NCI-H146 treated with DMSO at 0.1 percent for 48 hours (cell line): ENCODE data around the gene GPR63.

Source experiments
- DNase-seq: peaks from one replicate; lab custom pipeline; 2025; ENCODE audit not compliant: unreplicated experiment; lab: John Stamatoyannopoulos, UW

Gene GPR63

DNA sequence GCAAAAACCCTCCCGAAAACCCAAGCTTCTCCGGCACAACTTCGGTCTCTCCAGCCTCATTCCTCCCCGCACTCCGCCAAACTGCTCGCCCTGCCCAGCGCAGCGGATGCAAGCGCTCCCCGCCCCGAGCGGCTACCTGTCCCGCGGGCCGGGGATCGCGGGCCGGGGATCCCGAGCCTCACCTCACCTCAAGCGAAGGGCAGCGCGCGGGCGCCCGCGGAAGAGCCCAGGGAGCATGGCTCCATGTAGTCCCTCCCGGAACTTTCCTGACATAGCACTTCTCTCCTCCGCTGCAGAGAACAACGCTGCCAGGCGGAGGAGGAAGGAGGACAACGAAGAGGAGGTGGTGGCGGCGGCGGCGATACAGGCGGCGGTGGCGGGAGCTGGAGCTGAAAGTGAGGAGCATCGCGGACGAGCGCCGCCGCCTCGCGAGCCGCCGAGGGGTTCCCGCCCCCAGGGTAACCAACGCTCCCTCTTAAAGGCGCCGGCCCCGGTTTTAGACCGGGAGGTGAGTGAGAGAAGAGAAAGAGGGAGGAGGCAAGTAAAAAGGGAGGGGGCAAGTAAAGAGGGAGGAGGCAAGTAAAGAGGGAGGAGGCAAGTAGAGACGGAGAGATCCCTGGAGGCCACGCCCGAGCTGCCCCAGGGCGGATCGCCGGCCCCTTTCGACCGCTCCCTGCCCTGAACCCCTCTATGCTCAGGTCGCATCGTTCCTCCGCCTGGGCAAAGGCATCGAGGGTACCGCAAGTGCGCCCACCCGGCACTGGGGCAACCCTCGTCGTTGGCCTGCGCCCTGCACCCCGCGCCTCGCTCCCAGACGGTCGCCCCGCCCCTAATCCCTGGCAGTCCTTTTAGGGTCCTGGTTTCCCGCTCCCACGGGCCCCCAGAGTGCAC, at the start of gene GPR63:
Gene GPR63, minus strand, starts transcription at position 397 of the 891 bp plus-strand sequence. CDS start 37,746 bp downstream, outside the sequence.
- DNase-seq, result peak; percentile 69

DNA sequence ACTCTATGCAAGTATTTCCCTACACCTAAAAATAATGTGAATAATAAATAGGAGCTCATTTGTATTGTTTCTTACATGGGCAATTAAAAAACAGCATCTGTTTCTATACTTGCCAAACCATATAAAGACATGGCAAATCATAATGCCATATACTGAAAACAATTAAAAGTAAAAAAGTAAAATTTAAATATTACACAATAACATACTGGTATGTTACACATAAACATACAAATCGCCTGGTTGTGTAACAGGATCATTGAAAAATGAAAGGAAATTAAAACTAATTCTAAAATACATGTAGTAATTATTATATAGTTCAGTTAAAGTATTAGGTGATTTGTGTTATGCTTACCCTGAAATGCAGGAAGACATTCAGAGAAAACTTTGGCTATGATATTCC, 49.2 kb upstream of the GPR63 start:
- DNase-seq, result no peak

DNA sequence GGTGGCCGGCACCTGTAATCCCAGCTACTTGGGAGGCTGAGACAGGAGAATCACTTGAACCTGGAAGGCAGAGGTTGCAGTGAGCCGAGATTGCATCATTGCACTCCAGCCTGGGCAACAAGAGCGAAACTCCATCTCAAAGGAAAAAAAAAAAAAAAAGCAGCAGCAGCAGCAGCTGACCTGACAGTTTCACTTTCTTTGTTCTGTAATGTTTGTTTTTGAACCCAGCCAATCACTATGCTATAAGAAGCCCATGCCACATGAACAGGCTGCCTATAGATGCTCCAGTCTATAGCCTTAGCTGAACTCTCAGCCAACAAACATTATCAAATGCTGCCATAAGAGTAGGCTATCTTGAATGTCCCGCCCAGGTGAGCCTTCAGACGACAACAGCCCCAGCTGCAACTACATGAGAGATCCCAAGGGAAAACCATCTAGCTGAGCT, 47.9 kb upstream of the GPR63 start:
- peak; percentile 54 for DNase-seq

GRCh38 chr6:96878143-96878542, 40.9 kb upstream of the GPR63 start:
- DNase-seq, result no peak

- DNase-seq, result no peak
These were observed 39.7 kb upstream of the GPR63 start for GRCh38 chr6:96876886-96877545.

DNA sequence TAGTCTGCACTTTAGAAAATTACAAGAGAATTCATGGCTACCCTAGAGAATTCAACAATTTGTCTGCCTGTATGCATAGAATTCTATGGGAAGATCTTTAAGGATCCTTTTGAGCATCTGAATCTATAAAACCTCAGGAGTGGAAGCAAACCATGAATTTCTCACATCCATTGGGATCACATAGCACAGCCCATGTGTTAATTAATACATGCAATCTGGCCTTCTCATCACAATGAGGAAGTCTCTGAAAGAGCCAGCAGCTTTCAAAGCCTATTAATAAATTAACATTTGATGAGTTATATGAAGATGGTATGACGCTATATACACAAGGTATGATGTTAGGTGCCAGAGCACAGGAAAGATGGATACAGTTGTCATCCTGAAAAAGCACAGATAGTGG, 35.7 kb upstream of the GPR63 start:
- no peak for DNase-seq

DNA sequence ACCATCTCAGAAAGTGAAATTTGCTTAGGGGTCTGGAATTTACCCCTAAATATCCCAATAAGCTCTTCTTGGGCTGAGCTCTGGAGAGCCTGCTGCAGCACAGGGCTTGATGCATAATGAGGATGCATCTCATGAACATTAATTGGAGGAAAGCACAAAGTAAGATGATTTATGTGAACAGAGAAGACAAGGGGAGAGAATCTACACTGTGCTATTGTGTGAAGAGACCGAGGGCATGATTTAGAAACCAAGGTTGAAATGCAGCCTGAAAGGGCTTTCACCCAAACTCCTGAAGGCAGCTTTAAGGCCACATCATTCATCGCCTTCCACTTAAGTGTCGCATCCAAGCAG, 27.8 kb upstream of the GPR63 start:
- no peak for DNase-seq

GRCh38 chr6:96864216-96865054, 27.2 kb upstream of the GPR63 start:
- DNase-seq, result no peak

DNA sequence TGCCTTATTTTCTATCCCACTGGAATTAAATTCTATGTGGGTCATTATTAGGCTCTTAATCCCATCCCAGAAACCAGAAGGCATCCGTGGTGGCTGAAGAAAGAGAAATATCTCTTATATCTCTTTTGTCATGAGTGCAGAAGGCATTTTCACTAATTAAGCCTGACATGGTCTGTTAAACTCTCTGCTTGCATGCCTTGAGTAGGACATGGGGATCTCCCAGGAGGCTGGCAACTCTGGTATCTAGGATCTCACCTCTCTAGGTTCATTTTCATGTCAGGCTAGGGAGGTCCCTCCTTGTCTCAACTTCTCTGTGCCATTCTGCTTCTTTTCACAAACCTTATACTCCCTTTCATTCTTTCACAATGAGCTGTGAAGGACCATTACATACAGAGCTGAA, 25.3 kb upstream of the GPR63 start:
- no peak for DNase-seq

- DNase-seq, result no peak
These were observed 24.3 kb upstream of the GPR63 start for GRCh38 chr6:96861588-96861987.

- DNase-seq, result no peak
These were observed 19.6 kb upstream of the GPR63 start for GRCh38 chr6:96856856-96857255.

DNA sequence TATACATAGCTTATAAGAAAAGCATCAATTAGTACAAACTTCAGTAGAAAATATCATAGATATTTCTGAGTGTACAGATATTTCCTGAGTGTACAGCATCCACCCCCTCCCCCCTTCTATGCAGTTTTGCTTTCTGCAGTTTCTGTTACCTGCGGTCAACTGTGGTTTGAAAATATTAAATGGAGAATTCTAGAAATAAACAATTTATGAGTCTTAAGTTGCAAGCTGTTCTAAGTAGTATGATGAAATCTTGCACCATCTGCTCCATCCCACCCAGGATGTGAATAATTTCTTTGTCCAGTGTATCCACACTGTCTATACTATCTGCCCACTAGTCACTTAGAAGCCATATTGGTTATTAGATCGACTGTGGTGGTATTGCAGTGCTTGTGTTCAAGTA, 15.8 kb upstream of the GPR63 start:
- DNase-seq, result no peak

GRCh38 chr6:96852605-96853004, 15.3 kb upstream of the GPR63 start:
- DNase-seq, result no peak

DNA sequence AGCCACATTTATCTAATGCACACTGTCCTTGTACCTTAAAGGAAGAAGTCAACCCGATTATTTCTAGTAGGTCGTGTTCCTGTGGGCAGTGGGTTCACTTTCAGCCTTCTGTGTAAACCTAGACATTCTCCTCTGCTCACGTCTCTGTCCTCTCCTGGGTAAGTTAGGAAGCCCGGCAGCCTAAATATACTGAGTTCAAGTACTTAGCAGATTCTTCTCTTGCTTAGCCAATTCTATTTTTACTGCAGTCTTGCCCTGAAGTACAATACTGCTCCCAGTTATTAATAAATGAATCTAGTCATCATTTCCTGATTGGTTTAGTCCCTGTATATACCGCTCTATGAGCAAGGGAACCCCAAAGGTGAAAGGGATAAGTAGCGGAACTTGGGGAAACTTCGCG, 14.6 kb upstream of the GPR63 start:
- no peak for DNase-seq

DNA sequence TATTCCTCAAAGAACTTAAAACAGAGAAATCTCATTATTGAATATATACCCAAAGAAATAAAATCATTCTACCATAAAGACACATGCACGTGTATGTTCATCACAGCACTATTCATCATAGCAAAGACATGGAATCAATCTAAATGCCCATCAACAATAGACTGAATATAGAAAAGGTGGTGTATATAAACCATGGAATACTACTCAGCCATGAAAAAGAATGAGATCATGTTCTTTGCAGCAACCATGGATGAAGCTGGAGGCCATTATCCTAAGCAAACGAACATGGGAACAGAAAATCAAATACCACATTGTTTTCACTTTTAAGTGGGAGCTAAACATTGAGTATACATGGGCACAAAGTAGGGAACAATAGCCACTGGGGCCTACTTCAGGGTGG, 12.3 kb upstream of the GPR63 start:
- DNase-seq, result no peak

DNA sequence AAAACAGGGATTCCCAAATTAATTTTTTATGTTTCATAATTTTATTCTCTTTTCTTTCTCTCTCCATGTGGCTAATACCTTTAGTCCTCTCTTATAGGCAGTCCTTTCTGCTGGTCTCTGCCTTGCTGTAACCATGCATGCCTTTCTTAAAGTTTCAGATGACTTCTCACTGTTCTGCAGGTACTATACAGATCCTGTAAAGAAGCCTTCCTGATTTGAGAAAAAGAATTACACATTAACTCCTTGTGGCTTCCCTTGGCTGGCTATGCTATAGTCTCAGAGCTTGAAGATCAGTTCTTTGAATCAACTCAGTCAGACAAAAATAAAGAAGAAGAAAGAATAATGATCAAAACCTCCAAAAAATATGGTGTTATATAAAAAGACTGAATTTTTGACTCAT, 7.3 kb upstream of the GPR63 start:
- DNase-seq, result no peak

DNA sequence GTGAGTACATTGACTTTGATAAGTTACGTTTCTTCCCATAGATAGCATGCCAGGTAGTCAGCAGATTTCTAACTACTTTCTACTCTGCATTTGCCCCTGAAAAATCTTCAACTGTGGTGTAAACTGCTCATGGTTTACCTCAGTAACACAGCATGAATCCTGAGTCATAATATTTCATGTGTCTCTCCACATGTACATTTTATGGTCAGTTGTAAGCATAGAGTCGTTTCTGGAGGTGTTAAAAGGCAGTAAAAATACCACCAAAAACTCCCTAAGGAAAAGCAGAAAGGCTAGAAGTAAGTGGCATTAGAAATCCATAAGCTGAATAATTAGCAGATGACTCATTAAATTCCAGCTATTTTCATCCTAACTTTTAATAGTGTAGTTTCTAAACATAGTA, 4.1 kb upstream of the GPR63 start:
- no peak for DNase-seq

DNA sequence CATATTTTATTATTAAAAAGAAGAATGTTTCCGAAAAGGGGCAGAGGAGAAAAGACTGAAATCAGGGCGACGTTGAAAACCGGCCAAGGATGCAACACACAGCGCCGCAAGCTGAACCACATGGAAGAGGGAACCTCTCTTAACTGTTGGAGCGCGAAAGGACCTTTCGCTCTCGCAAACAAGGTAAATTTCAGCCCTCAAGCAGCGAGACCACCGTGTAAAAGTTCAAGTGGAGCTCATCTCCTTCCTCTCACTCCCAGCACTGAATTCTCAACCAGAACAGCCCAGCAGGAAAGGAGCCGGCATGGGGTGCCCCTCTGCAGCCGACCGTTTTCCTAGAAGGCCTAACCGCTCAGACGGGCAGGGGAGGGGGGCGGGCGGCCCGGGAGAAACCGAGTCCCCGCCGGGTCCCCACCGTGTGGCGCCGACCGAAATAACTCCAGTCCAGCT, 621 bp downstream of the GPR63 start:
- peak; percentile 20 for DNase-seq

- no peak for DNase-seq
These were observed 3.2 kb downstream of the GPR63 start for GRCh38 chr6:96834070-96834469.

DNA sequence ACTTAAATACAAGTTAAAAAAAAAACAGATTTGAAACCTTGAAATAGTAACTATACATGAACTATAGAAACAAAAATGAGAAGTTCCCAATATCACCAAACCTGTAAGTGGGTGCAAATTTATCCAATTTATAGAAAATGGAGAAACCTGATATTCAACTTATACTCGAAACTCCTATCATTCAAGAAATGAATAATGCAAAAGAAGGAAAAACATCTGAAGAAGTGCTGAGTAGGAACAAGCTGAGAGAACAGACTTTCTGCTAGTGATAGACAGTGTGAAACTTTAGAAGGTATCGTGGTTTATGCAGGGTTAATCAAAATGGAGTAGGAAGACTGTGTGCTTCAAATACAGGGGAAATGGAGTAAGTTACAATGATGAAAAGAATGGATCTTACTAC, 4.5 kb downstream of the GPR63 start:
- DNase-seq, result no peak

- DNase-seq, result no peak
These were observed 10.4 kb downstream of the GPR63 start for GRCh38 chr6:96826865-96827264.

DNA sequence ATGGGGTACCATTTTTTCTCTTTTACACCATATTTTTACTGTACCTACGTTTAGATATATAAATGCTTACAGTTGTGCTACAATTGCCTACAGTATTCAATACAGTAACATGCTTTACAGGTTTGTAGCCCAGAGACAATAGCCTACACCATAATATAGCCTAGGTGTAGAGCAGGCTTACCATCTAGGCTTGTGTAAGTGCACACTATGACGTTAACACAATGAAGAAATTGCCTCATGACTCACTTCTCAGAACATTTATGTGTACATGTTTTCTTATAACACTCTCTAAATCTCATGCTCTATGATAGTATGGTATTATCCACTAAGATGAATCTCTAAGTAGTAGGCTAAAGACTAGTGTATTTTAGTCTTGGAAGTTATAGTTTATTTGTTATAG, 13.5 kb downstream of the GPR63 start:
- no peak for DNase-seq
